Inflammatory macrophage treated with lipopolysaccharide for 4 hours (primary cell): ENCODE results near the gene ATL3.
"Not testable (repeated sequence)": the region's sequence is repeated elsewhere in the genome, so short reads cannot be mapped to it uniquely, and the experiment has no call there.

Experiments used
- DNase-seq: peaks from one replicate; pipeline ENCODE4 v3.0.0-alpha.2; 2020

Gene ATL3

GRCh38 chr11:63616953-63617352, 54.2 kb downstream of the ATL3 start:
- DNase-seq = no peak

- peak; percentile 23 for DNase-seq
Observed at GRCh38 chr11:63614136-63614671, 57.0 kb downstream of the ATL3 start, which contains the start of gene PLAAT3. Gene PLAAT3, minus strand, starts transcription at chr11:63614433. Its CDS starts 419 bp downstream, at chr11:63614014.

GRCh38 chr11:63613517-63614135, 57.5 kb downstream of the ATL3 start:
- no peak for DNase-seq

- DNase-seq = no peak
Observed at GRCh38 chr11:63612181-63612580, 59.0 kb downstream of the ATL3 start.

GRCh38 chr11:63611395-63611747, 59.8 kb downstream of the ATL3 start:
- no peak for DNase-seq

GRCh38 chr11:63610604-63611394, 60.4 kb downstream of the ATL3 start:
- peak; percentile 75 for DNase-seq

GRCh38 chr11:63609971-63610580, 61.1 kb downstream of the ATL3 start:
- no peak for DNase-seq

GRCh38 chr11:63609536-63609935, 61.6 kb downstream of the ATL3 start:
- no peak for DNase-seq

GRCh38 chr11:63608353-63609345, 62.5 kb downstream of the ATL3 start:
- no peak for DNase-seq

- DNase-seq = peak; percentile 52
Observed at GRCh38 chr11:63603180-63603518, 68.0 kb downstream of the ATL3 start.

GRCh38 chr11:63602290-63603179, 68.6 kb downstream of the ATL3 start:
- DNase-seq = not testable (repeated sequence)

- no peak for DNase-seq
Observed at GRCh38 chr11:63599211-63600122, 71.7 kb downstream of the ATL3 start.

- no peak for DNase-seq
Observed at GRCh38 chr11:63598556-63598955, 72.6 kb downstream of the ATL3 start.

- DNase-seq = peak; percentile 36
Observed at GRCh38 chr11:63595296-63595695, 75.9 kb downstream of the ATL3 start.

GRCh38 chr11:63592975-63593395, 78.2 kb downstream of the ATL3 start:
- DNase-seq = peak; percentile 54

GRCh38 chr11:63590024-63590788, 81.0 kb downstream of the ATL3 start:
- DNase-seq = no peak

- no peak for DNase-seq
Observed at GRCh38 chr11:63589000-63589399, 82.2 kb downstream of the ATL3 start.

- no peak for DNase-seq
Observed at GRCh38 chr11:63586451-63587166, 84.6 kb downstream of the ATL3 start.

GRCh38 chr11:63583357-63583677, 87.9 kb downstream of the ATL3 start:
- DNase-seq = no peak
